ENCODE results near the gene IL1RAP. TPM values are rescaled to one million over a fixed set of nuclear protein-coding genes. Genes with fewer than 3 reads are reported as not detected.

Gene IL1RAP
- total and polyA plus RNA-seq, 9 of the 15 experiments (the other 6 are each of a cell fraction or from before 2014, with no cell fraction given) = 0.23 to 1.8 (median 0.88) TPM

DNA sequence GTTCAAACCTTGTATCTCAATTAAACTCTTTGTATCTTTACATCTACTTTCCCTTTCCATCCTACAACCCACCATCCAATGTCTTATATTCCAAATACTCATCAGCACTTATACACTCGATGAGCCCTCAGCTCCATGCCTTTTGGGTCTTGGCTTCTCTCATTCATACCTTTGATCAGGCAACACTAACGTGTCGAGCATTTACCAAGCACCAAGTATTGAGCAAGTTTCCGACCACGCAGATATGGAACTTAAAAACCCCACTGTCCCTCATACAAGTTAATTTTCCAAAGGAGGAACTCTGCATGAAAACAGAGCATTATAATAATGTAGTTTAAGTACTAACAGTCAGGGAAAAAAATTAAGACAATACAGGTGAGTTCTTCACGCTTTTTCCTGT lies 102.8 kb downstream of the IL1RAP start:
- intact Hi-C loops (cut with micrococcal nuclease) (no loop called here), in situ Hi-C loops (cut with MboI) (no loop called here)
- Histone ChIP-seq H3K4me3 (no peak overlapping the region), H3K9ac (ENCODE audit: insufficient read depth in 1 of 2, low read depth in 2 of 2, low read length in 2 of 2) (no peak overlapping the region), H3K36me3 (ENCODE audit: control insufficient read depth, insufficient read depth, low read length) (no peaks in the 10 kb centered on the region), H3K79me2 (ENCODE audit: control insufficient read depth, insufficient read depth, low read length) (no peaks in the 10 kb centered on the region), H3K9me3 (replicated peaks; ENCODE audit: control insufficient read depth, insufficient read depth, low read depth, low read length) (no peaks in the 10 kb centered on the region; the same call in 1 of the 2 replicates), H4K20me1 (replicated peaks; ENCODE audit: control insufficient read depth, insufficient read depth, low read length) (no peaks in the 10 kb centered on the region), H3K27ac (ENCODE audit: extremely low read depth, low read depth, low read length) (no peak overlapping the region), H3K27me3 (ENCODE audit: control insufficient read depth in 2 of 2, insufficient read depth in 2 of 2, low read length in 2 of 2) (no peaks in the 10 kb centered on the region), H3K9me1 (ENCODE audit: control insufficient read depth, insufficient read depth, low read length) (no peaks in the 10 kb centered on the region), H2AFZ (ENCODE audit: low read depth, low read length) (no peak overlapping the region), H3K4me1 (replicated peaks in 1 of 2; ENCODE audit: control insufficient read depth in 2 of 2, insufficient read depth in 2 of 2, low read length in 2 of 2) (no peaks in the 10 kb centered on the region), H3K4me2 (ENCODE audit: insufficient read depth, low read length) (no peak overlapping the region)
- ATAC-seq (no peak), FAIRE-seq (no peak), DNase-seq (ENCODE audit: extremely low read depth in 1 of 4, low spot score in 3 of 4) (no peak)
- POLR2A ChIA-PET = no interaction called here
- CTCF ChIA-PET (ENCODE audit: low intra/inter-chr PET ratio) = no interaction called here
- TF ChIP-seq, protein P1, sequence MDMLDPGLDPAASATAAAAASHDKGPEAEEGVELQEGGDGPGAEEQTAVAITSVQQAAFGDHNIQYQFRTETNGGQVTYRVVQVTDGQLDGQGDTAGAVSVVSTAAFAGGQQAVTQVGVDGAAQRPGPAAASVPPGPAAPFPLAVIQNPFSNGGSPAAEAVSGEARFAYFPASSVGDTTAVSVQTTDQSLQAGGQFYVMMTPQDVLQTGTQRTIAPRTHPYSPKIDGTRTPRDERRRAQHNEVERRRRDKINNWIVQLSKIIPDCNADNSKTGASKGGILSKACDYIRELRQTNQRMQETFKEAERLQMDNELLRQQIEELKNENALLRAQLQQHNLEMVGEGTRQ (CRISPR knock-in tag; IDR thresholded peaks at IDR 0.05) = no peak
- TF ChIP-seq YY1 (IDR thresholded peaks at IDR 0.05; ENCODE audit: borderline replicate concordance in 1 of 3, control insufficient read depth in 1 of 3, extremely low read depth in 1 of 3, insufficient read depth in 3 of 3, insufficient read length in 1 of 3, insufficient replicate concordance in 2 of 3, low read depth in 1 of 3, low read length in 2 of 3) (no peak), SREBF2 (CRISPR knock-in tag; IDR thresholded peaks at IDR 0.05) (no peak), ZNF77 (CRISPR knock-in tag; IDR thresholded peaks at IDR 0.05) (no peak), ZNF354B (CRISPR knock-in tag; IDR thresholded peaks at IDR 0.05) (no peak), SMARCC2 (IDR thresholded peaks at IDR 0.05; ENCODE audit: low read depth) (no peak), NELFE (IDR thresholded peaks at IDR 0.05; ENCODE audit: insufficient read depth, insufficient read length) (no peak), ARHGAP35 (IDR thresholded peaks at IDR 0.05; ENCODE audit: partially characterized antibody) (no peak)
- no TSS peak for BruUV-seq (replicated peaks)
- 2% methylated on average over 6 of the region's 6 CpGs for WGBS (ENCODE audit: insufficient coverage, low coverage, missing lambda C conversion rate)
